ENCODE measurements around the gene WIPF1. TPM values are rescaled to one million over a fixed set of nuclear protein-coding genes. Genes with fewer than 3 reads are reported as not detected.

The WIPF1 gene
- total RNA-seq, 2 donors from 2014 or later, result 8.0 to 15.5 TPM

- WGBS, 2 donors, result 92 to 94% methylated on average over 3 of the region's 3 CpGs
- TF ChIP-seq POLR2A (IDR thresholded peaks at IDR 0.05) (no peak), CTCF (IDR thresholded peaks at IDR 0.05) (no peak)
- intact Hi-C loops (cut with DNase I), result no loop called here
Measured at GRCh38 chr2:174527959-174528358, 69.6 kb downstream of the WIPF1 start.

GRCh38 chr2:174527101-174527721 lies 70.4 kb downstream of the WIPF1 start:
- intact Hi-C loops (cut with DNase I), result no loop called here
- no peak for TF ChIP-seq CTCF (IDR thresholded peaks at IDR 0.05)
- TF ChIP-seq POLR2A (IDR thresholded peaks at IDR 0.05), result no peak
- no peak for ATAC-seq
- WGBS, 2 donors, result 91 to 95% methylated on average over 3 of the region's 3 CpGs
- Histone ChIP-seq H3K4me3 (no peak overlapping the region), H3K27me3 (no peaks in the 10 kb centered on the region), H3K36me3 (replicated peaks in 1 of 2; ENCODE audit: insufficient read depth in 1 of 2, low read depth in 2 of 2) (no peaks in the 10 kb centered on the region), H3K4me1 (no peaks in the 10 kb centered on the region), H3K27ac (no peak overlapping the region), H3K9me3 (no peaks in the 10 kb centered on the region)
- DNase-seq, result no peak

More at GRCh38 chr2:174527959-174528358, 69.6 kb downstream of the WIPF1 start:
- no peaks in the 10 kb centered on the region for H3K4me1 ChIP-seq
- no peak overlapping the region for H3K4me3 ChIP-seq
- no peak for ATAC-seq
- H3K9me3 ChIP-seq, result no peaks in the 10 kb centered on the region
- no peak for DNase-seq
- H3K27me3 ChIP-seq, result no peaks in the 10 kb centered on the region
- no peaks in the 10 kb centered on the region for H3K36me3 ChIP-seq (replicated peaks in 1 of 2; ENCODE audit: insufficient read depth in 1 of 2, low read depth in 2 of 2)
- H3K27ac ChIP-seq, result no peak overlapping the region

GRCh38 chr2:174524527-174524926 lies 73.1 kb downstream of the WIPF1 start:
- no peak for TF ChIP-seq POLR2A (IDR thresholded peaks at IDR 0.05)
- TF ChIP-seq CTCF (IDR thresholded peaks at IDR 0.05), result no peak
- ATAC-seq (no peak), DNase-seq (peak in 1 of 4 donors; percentile 38)
- Histone ChIP-seq H3K27me3 (no peaks in the 10 kb centered on the region), H3K36me3 (replicated peaks in 1 of 2; ENCODE audit: insufficient read depth in 1 of 2, low read depth in 2 of 2) (no peaks in the 10 kb centered on the region), H3K4me1 (no peaks in the 10 kb centered on the region), H3K27ac (peak overlapping the region in 1 of 4 donors; percentile 22), H3K9me3 (no peaks in the 10 kb centered on the region), H3K4me3 (no peak overlapping the region)
- intact Hi-C loops (cut with DNase I), result no loop called here
- 64 to 80% methylated on average over 2 of the region's 2 CpGs for WGBS, 2 donors

DNA sequence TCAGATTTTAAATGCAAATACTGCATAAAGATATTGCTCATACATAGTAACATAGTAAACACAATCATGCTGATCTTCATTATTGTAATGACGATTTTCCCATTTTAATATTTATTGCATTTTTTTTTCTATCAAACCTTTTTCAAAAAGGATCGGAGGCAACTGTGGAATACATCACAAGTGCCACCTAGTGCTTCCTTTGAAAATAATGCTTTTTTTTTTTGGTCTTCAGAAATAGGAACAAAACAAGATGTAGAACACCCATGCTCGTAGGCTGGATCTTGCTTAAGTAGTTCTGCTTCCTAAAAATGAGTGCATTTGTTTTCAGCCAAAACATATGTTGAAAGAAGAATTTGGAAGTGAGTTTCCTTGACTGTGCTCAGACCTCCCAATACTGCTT lies 75.1 kb downstream of the WIPF1 start:
- intact Hi-C loops (cut with DNase I), result no loop called here
- WGBS, 2 donors, result 5 to 7% methylated on average over 3 of the region's 3 CpGs
- peak in 1 of 4 donors; percentile 23 for DNase-seq

More for the DNA sequence above, 75.1 kb downstream of the WIPF1 start:
- Histone ChIP-seq H3K9me3 (no peaks in the 10 kb centered on the region), H3K27me3 (no peaks in the 10 kb centered on the region), H3K27ac (peak overlapping the region in 1 of 4 donors; percentile 33), H3K4me3 (no peak overlapping the region), H3K36me3 (replicated peaks in 1 of 2; ENCODE audit: insufficient read depth in 1 of 2, low read depth in 2 of 2) (no peaks in the 10 kb centered on the region), H3K4me1 (no peaks in the 10 kb centered on the region)
- peak; percentile 21 to 58 (median 51) for TF ChIP-seq CTCF (IDR thresholded peaks at IDR 0.05)
- no peak for TF ChIP-seq POLR2A (IDR thresholded peaks at IDR 0.05)
- no peak for ATAC-seq

Measured in body of pancreas (tissue), 4 donors.